ENCODE results near the gene CFAP77.

- TF ChIP-seq CTCF (conservative IDR thresholded peaks at IDR 0.05; ENCODE audit: low read depth, low read length): no peak
- no peak for TF ChIP-seq SMC3 (IDR thresholded peaks at IDR 0.05; ENCODE audit: low read depth, low read length)
- no peak for TF ChIP-seq POLR2A (IDR thresholded peaks at IDR 0.05; ENCODE audit: low read depth, low read length)
Observed at GRCh38 chr9:132387133-132387532, 22.9 kb upstream of the CFAP77 start.
